ENCODE measurements around the gene NLN.
"Not testable (repeated sequence)": the region's sequence is repeated elsewhere in the genome, so short reads cannot be mapped to it uniquely, and the experiment has no call there.

NLN gene

GRCh38 chr5:65863747-65864146 lies 141.7 kb downstream of the NLN start:
- H3K4me3 ChIP-seq (ENCODE audit: low read length): no peak overlapping the region
- H3K27me3 ChIP-seq (ENCODE audit: insufficient read depth, low read length): no peaks in the 10 kb centered on the region
- H3K4me1 ChIP-seq (ENCODE audit: insufficient read depth, low read length): peaks cover 5% of the 10 kb centered on the region
- H2AFZ ChIP-seq (ENCODE audit: low read depth, low read length): no peak overlapping the region
- no peaks in the 10 kb centered on the region for H3K36me3 ChIP-seq (ENCODE audit: insufficient read depth, low read length)
- no peaks in the 10 kb centered on the region for H3K9me3 ChIP-seq (ENCODE audit: low read length)

GRCh38 chr5:65866837-65867521 lies 145.0 kb downstream of the NLN start:
- H3K36me3 ChIP-seq (ENCODE audit: insufficient read depth, low read length): no peaks in the 10 kb centered on the region
- H3K4me1 ChIP-seq (ENCODE audit: insufficient read depth, low read length): peaks cover 5% of the 10 kb centered on the region
- H3K9me3 ChIP-seq (ENCODE audit: low read length): no peaks in the 10 kb centered on the region
- H2AFZ ChIP-seq (ENCODE audit: low read depth, low read length): no peak overlapping the region
- H3K4me3 ChIP-seq (ENCODE audit: low read length): no peak overlapping the region
- no peaks in the 10 kb centered on the region for H3K27me3 ChIP-seq (ENCODE audit: insufficient read depth, low read length)

- Histone ChIP-seq H3K9me3 (ENCODE audit: low read length) (no peaks in the 10 kb centered on the region), H3K4me1 (ENCODE audit: insufficient read depth, low read length) (peaks cover 1% of the 10 kb centered on the region), H3K4me3 (ENCODE audit: low read length) (no peak overlapping the region), H3K36me3 (ENCODE audit: insufficient read depth, low read length) (no peaks in the 10 kb centered on the region), H3K27me3 (ENCODE audit: insufficient read depth, low read length) (no peaks in the 10 kb centered on the region), H2AFZ (ENCODE audit: low read depth, low read length) (no peak overlapping the region)
Observed at GRCh38 chr5:65867542-65868195, 145.7 kb downstream of the NLN start.

GRCh38 chr5:65868509-65868908 lies 146.5 kb downstream of the NLN start:
- Histone ChIP-seq H3K27me3 (ENCODE audit: insufficient read depth, low read length) (no peaks in the 10 kb centered on the region), H2AFZ (ENCODE audit: low read depth, low read length) (no peak overlapping the region), H3K4me1 (ENCODE audit: insufficient read depth, low read length) (no peaks in the 10 kb centered on the region), H3K9me3 (ENCODE audit: low read length) (no peaks in the 10 kb centered on the region), H3K4me3 (ENCODE audit: low read length) (no peak overlapping the region), H3K36me3 (ENCODE audit: insufficient read depth, low read length) (no peaks in the 10 kb centered on the region)

- H3K4me3 ChIP-seq (ENCODE audit: low read length): no peak overlapping the region
- H3K27me3 ChIP-seq (ENCODE audit: insufficient read depth, low read length): no peaks in the 10 kb centered on the region
- no peak overlapping the region for H2AFZ ChIP-seq (ENCODE audit: low read depth, low read length)
- H3K36me3 ChIP-seq (ENCODE audit: insufficient read depth, low read length): no peaks in the 10 kb centered on the region
- H3K9me3 ChIP-seq (ENCODE audit: low read length): no peaks in the 10 kb centered on the region
- no peaks in the 10 kb centered on the region for H3K4me1 ChIP-seq (ENCODE audit: insufficient read depth, low read length)
Observed at GRCh38 chr5:65871182-65871581, 149.2 kb downstream of the NLN start.

- not testable (repeated sequence) for H3K4me3 ChIP-seq (ENCODE audit: low read length); H3K36me3 ChIP-seq (ENCODE audit: insufficient read depth, low read length); H3K9me3 ChIP-seq (ENCODE audit: low read length); H3K27me3 ChIP-seq (ENCODE audit: insufficient read depth, low read length); H2AFZ ChIP-seq (ENCODE audit: low read depth, low read length); H3K4me1 ChIP-seq (ENCODE audit: insufficient read depth, low read length)
Observed at GRCh38 chr5:65871776-65872175, 149.8 kb downstream of the NLN start.

GRCh38 chr5:65873181-65873750 lies 151.3 kb downstream of the NLN start:
- no peak overlapping the region for H3K4me3 ChIP-seq (ENCODE audit: low read length)
- H3K9me3 ChIP-seq (ENCODE audit: low read length): no peaks in the 10 kb centered on the region
- H3K36me3 ChIP-seq (ENCODE audit: insufficient read depth, low read length): no peaks in the 10 kb centered on the region
- H3K4me1 ChIP-seq (ENCODE audit: insufficient read depth, low read length): no peaks in the 10 kb centered on the region
- no peaks in the 10 kb centered on the region for H3K27me3 ChIP-seq (ENCODE audit: insufficient read depth, low read length)
- H2AFZ ChIP-seq (ENCODE audit: low read depth, low read length): no peak overlapping the region

GRCh38 chr5:65874241-65874640 lies 152.2 kb downstream of the NLN start:
- no peak overlapping the region for H3K4me3 ChIP-seq (ENCODE audit: low read length)
- H3K9me3 ChIP-seq (ENCODE audit: low read length): no peaks in the 10 kb centered on the region
- H3K4me1 ChIP-seq (ENCODE audit: insufficient read depth, low read length): no peaks in the 10 kb centered on the region
- no peak overlapping the region for H2AFZ ChIP-seq (ENCODE audit: low read depth, low read length)
- H3K27me3 ChIP-seq (ENCODE audit: insufficient read depth, low read length): no peaks in the 10 kb centered on the region
- H3K36me3 ChIP-seq (ENCODE audit: insufficient read depth, low read length): no peaks in the 10 kb centered on the region

- H3K9me3 ChIP-seq (ENCODE audit: low read length): no peaks in the 10 kb centered on the region
- no peaks in the 10 kb centered on the region for H3K36me3 ChIP-seq (ENCODE audit: insufficient read depth, low read length)
- H3K4me3 ChIP-seq (ENCODE audit: low read length): no peak overlapping the region
- H3K27me3 ChIP-seq (ENCODE audit: insufficient read depth, low read length): no peaks in the 10 kb centered on the region
- no peaks in the 10 kb centered on the region for H3K4me1 ChIP-seq (ENCODE audit: insufficient read depth, low read length)
- H2AFZ ChIP-seq (ENCODE audit: low read depth, low read length): no peak overlapping the region
Observed at GRCh38 chr5:65876496-65876895, 154.5 kb downstream of the NLN start.

- H3K4me3 ChIP-seq (ENCODE audit: low read length): no peak overlapping the region
- H3K27me3 ChIP-seq (ENCODE audit: insufficient read depth, low read length): no peaks in the 10 kb centered on the region
- no peak overlapping the region for H2AFZ ChIP-seq (ENCODE audit: low read depth, low read length)
- H3K4me1 ChIP-seq (ENCODE audit: insufficient read depth, low read length): no peaks in the 10 kb centered on the region
- H3K9me3 ChIP-seq (ENCODE audit: low read length): no peaks in the 10 kb centered on the region
- H3K36me3 ChIP-seq (ENCODE audit: insufficient read depth, low read length): no peaks in the 10 kb centered on the region
Observed at GRCh38 chr5:65876970-65877369, 155.0 kb downstream of the NLN start.
